Liver (tissue), 9 donors: ENCODE data around the gene GSTP1. TPM values are rescaled to one million over a fixed set of nuclear protein-coding genes. Genes with fewer than 3 reads are reported as not detected.
A peak's percentile ranks its signal among the peaks of the same experiment; 100 is the strongest.

ENCODE experiments used
- DNase-seq: peaks from one replicate; pipeline ENCODE4 v3.0.0-alpha.2; 2017; ENCODE audit warnings: low spot score
- H3K27ac ChIP-seq, 2 donors: one replicate each; pipeline ENCODE4 v1.7.0; 2013; ENCODE audit warnings: inconsistent platforms in 2 of 2, low read length in 2 of 2, control low read depth in 1 of 2, low read depth in 1 of 2, mild to moderate bottlenecking in 1 of 2
- H3K27me3 ChIP-seq, 4 donors: one replicate each; pipeline versions ENCODE4 v1.6.1 to v1.7.0; 2013; ENCODE audit warnings: low read length in 3 of 4, inconsistent platforms in 1 of 4, mild to moderate bottlenecking in 1 of 4, moderate library complexity in 1 of 4; ENCODE audit not compliant: control insufficient read depth in 4 of 4, insufficient read depth in 4 of 4
- H3K36me3 ChIP-seq, 4 donors: one replicate each; pipeline versions ENCODE4 v1.6.1 to v1.7.0; 2013; ENCODE audit warnings: low read length in 3 of 4, mild to moderate bottlenecking in 3 of 4, low read depth in 1 of 4, moderate library complexity in 1 of 4; ENCODE audit not compliant: control insufficient read depth in 4 of 4, insufficient read depth in 3 of 4
- H3K4me1 ChIP-seq, 4 donors: one replicate each; pipeline versions ENCODE4 v1.6.1 to v1.7.0; 2013; ENCODE audit warnings: low read length in 3 of 4, mild to moderate bottlenecking in 3 of 4, moderate library complexity in 1 of 4; ENCODE audit not compliant: control insufficient read depth in 4 of 4, insufficient read depth in 4 of 4
- H3K4me3 ChIP-seq, 3 donors: one replicate each; pipeline versions ENCODE4 v1.6.1 to v1.7.0; 2013; ENCODE audit warnings: low read length in 3 of 3, control low read depth in 1 of 3, low read depth in 1 of 3, mild to moderate bottlenecking in 1 of 3
- H3K9ac ChIP-seq, 2 donors: one replicate each; pipeline ENCODE4 v1.7.0; 2013; ENCODE audit warnings: low read length in 2 of 2, mild to moderate bottlenecking in 2 of 2, moderate library complexity in 2 of 2, control low read depth in 1 of 2, low read depth in 1 of 2
- H3K9me3 ChIP-seq, 4 donors: one replicate each; pipeline versions ENCODE4 v1.6.1 to v1.7.0; 2013; ENCODE audit warnings: low read length in 3 of 4; ENCODE audit not compliant: control insufficient read depth in 4 of 4
- EGR1 ChIP-seq, 2 donors: IDR thresholded peaks; 2 replicates each; pipeline ENCODE4 v1.6.1; 2016 to 2018; ENCODE audit warnings: antibody characterized with exemption in 2 of 2, low read depth in 2 of 2
- FOXA1 ChIP-seq: IDR thresholded peaks from 2 replicates; pipeline ENCODE4 v1.6.1; 2016; ENCODE audit warnings: antibody characterized with exemption
- FOXA2 ChIP-seq: IDR thresholded peaks from 2 replicates; pipeline ENCODE4 v1.6.1; 2016; ENCODE audit warnings: antibody characterized with exemption
- HNF4A ChIP-seq, 2 donors: conservative IDR thresholded peaks; 2 replicates each; pipeline ENCODE4 v1.6.1; 2016; ENCODE audit warnings: antibody characterized with exemption in 2 of 2, mild to moderate bottlenecking in 2 of 2
- HNF4G ChIP-seq: IDR thresholded peaks from 2 replicates; pipeline ENCODE4 v1.6.1; 2016; ENCODE audit warnings: antibody characterized with exemption
- JUND ChIP-seq, 2 donors: IDR thresholded peaks; 2 replicates each; pipeline ENCODE4 v1.6.1; 2016; ENCODE audit warnings: antibody characterized with exemption in 2 of 2
- NR2F2 ChIP-seq: IDR thresholded peaks from 2 replicates; pipeline ENCODE4 v1.6.1; 2016; ENCODE audit warnings: antibody characterized with exemption
- RAD21 ChIP-seq, 2 donors: IDR thresholded peaks; 2 replicates each; pipeline ENCODE4 v1.6.1; 2016; ENCODE audit warnings: antibody characterized with exemption in 2 of 2, mild to moderate bottlenecking in 2 of 2
- RXRA ChIP-seq, 2 donors: IDR thresholded peaks; 2 replicates each; pipeline ENCODE4 v1.6.1; 2017 to 2018; ENCODE audit warnings: antibody characterized with exemption in 2 of 2, mild to moderate bottlenecking in 1 of 2
- SP1 ChIP-seq: IDR thresholded peaks from 2 replicates; pipeline ENCODE4 v1.6.1; 2018; ENCODE audit warnings: antibody characterized with exemption, mild to moderate bottlenecking
- TAF1 ChIP-seq: conservative IDR thresholded peaks from 2 replicates; pipeline ENCODE4 v1.6.1; 2016; ENCODE audit warnings: antibody characterized with exemption, mild to moderate bottlenecking
- YY1 ChIP-seq: IDR thresholded peaks from 2 replicates; pipeline ENCODE4 v1.6.1; 2016; ENCODE audit warnings: antibody characterized with exemption, mild to moderate bottlenecking
- WGBS: extraction: QIAGEN DNeasy Blood & Tissue Kit; methylation state at CpG from one replicate; pipeline ENCODE4 v1.1.7; 2013; 5-methylcytosine and 5-hydroxymethylcytosine counted together
- polyA plus RNA-seq, 2 donors: library from polyadenylated mRNA; stranded (reverse) in 1 of 2; unstranded in 1 of 2; fragments of 200-250 nt in 1 of 2; fragments of >200 nt in 1 of 2; fragmentation: Nextera tagmentation in 1 of 2; extraction: Ambion mirVana in 1 of 2; gene quantifications; one replicate each; pipeline versions ENCODE4 v1.2.1 to v1.2.3, GENCODE V29; 2013 to 2015
- total RNA-seq, 2 donors: library from RNA; depleted of rRNA; stranded (reverse); fragments of >200 nt; gene quantifications; one replicate each; pipeline ENCODE4 v1.2.3, GENCODE V29; 2014
- TF ChIP-seq, protein P1 (sequence below): IDR thresholded peaks from 2 replicates; pipeline ENCODE4 v1.6.1; 2016; ENCODE audit warnings: antibody characterized with exemption, mild to moderate bottlenecking
- TF ChIP-seq, protein P2 (sequence below): IDR thresholded peaks from 2 replicates; pipeline ENCODE4 v1.6.1; 2016; ENCODE audit warnings: antibody characterized with exemption
- TF ChIP-seq, protein P3 (sequence below): IDR thresholded peaks from 2 replicates; pipeline ENCODE4 v1.6.1; 2016; ENCODE audit warnings: antibody characterized with exemption
- TF ChIP-seq, protein P4 (sequence below): fragments of 150-350 bp; IDR thresholded peaks from 2 replicates; pipeline ENCODE4 v1.5.1; 2017; ENCODE audit warnings: improper control_type of control experiment, low read depth, low read length; ENCODE audit not compliant: missing input control
- TF ChIP-seq, protein P5 (sequence below): IDR thresholded peaks from 2 replicates; pipeline ENCODE4 v1.6.1; 2016; ENCODE audit warnings: antibody characterized with exemption
- donor health status: healthy.
- donor health status: healthy.
- donor health status: healthy.
- donor health status: healthy.
- donor health status: healthy.

The GSTP1 gene
- total and polyA plus RNA-seq, 4 donors, result 25.6 to 228 (median 44.8) TPM

DNA sequence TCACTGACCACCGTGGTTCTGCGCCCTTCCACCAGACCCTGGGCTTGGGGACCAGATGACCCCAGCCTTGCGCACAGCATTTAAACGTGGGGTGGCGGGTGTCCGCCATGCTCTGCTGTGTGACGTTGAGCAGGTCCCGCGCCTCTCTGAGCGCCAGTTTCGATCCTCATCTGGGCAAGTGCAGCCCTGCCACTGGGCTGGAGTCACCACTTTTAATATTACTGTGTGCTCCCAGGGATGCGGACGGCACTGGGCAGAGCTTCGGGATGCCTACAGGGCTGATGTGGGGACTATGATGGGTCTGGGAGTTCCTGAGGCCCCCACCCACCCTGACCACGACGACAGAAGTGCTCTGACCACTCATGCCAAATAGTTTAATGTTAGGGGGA is 47.3 kb downstream of the GSTP1 start:
- Histone ChIP-seq H3K36me3 (peaks cover 0 to 5% (median 2%) of the 10 kb centered on the region in 4 donors), H3K27me3 (no peaks in the 10 kb centered on the region), H3K4me1 (peaks cover 13 to 47% (median 37%) of the 10 kb centered on the region in 4 donors), H3K27ac (peak overlapping the region; percentile 73 to 88), H3K9ac (peak overlapping the region in 1 of 2 donors; percentile 43), H3K9me3 (no peaks in the 10 kb centered on the region), H3K4me3 (peak overlapping the region in 2 of 3 donors; percentile 62 to 71)
- TF ChIP-seq, protein P1, sequence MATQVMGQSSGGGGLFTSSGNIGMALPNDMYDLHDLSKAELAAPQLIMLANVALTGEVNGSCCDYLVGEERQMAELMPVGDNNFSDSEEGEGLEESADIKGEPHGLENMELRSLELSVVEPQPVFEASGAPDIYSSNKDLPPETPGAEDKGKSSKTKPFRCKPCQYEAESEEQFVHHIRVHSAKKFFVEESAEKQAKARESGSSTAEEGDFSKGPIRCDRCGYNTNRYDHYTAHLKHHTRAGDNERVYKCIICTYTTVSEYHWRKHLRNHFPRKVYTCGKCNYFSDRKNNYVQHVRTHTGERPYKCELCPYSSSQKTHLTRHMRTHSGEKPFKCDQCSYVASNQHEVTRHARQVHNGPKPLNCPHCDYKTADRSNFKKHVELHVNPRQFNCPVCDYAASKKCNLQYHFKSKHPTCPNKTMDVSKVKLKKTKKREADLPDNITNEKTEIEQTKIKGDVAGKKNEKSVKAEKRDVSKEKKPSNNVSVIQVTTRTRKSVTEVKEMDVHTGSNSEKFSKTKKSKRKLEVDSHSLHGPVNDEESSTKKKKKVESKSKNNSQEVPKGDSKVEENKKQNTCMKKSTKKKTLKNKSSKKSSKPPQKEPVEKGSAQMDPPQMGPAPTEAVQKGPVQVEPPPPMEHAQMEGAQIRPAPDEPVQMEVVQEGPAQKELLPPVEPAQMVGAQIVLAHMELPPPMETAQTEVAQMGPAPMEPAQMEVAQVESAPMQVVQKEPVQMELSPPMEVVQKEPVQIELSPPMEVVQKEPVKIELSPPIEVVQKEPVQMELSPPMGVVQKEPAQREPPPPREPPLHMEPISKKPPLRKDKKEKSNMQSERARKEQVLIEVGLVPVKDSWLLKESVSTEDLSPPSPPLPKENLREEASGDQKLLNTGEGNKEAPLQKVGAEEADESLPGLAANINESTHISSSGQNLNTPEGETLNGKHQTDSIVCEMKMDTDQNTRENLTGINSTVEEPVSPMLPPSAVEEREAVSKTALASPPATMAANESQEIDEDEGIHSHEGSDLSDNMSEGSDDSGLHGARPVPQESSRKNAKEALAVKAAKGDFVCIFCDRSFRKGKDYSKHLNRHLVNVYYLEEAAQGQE, result no peak
- TF ChIP-seq, protein P2, sequence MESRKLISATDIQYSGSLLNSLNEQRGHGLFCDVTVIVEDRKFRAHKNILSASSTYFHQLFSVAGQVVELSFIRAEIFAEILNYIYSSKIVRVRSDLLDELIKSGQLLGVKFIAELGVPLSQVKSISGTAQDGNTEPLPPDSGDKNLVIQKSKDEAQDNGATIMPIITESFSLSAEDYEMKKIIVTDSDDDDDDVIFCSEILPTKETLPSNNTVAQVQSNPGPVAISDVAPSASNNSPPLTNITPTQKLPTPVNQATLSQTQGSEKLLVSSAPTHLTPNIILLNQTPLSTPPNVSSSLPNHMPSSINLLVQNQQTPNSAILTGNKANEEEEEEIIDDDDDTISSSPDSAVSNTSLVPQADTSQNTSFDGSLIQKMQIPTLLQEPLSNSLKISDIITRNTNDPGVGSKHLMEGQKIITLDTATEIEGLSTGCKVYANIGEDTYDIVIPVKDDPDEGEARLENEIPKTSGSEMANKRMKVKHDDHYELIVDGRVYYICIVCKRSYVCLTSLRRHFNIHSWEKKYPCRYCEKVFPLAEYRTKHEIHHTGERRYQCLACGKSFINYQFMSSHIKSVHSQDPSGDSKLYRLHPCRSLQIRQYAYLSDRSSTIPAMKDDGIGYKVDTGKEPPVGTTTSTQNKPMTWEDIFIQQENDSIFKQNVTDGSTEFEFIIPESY, result no peak
- no peak for TF ChIP-seq JUND (IDR thresholded peaks at IDR 0.05)
- no peak for TF ChIP-seq TAF1
- no peak for TF ChIP-seq FOXA2
- no peak for TF ChIP-seq NR2F2
- TF ChIP-seq RXRA (IDR thresholded peaks at IDR 0.05), result no peak
- TF ChIP-seq RAD21 (IDR thresholded peaks at IDR 0.05), result no peak
- TF ChIP-seq, protein P3, sequence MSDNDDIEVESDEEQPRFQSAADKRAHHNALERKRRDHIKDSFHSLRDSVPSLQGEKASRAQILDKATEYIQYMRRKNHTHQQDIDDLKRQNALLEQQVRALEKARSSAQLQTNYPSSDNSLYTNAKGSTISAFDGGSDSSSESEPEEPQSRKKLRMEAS, result no peak
- TF ChIP-seq, protein P4, sequence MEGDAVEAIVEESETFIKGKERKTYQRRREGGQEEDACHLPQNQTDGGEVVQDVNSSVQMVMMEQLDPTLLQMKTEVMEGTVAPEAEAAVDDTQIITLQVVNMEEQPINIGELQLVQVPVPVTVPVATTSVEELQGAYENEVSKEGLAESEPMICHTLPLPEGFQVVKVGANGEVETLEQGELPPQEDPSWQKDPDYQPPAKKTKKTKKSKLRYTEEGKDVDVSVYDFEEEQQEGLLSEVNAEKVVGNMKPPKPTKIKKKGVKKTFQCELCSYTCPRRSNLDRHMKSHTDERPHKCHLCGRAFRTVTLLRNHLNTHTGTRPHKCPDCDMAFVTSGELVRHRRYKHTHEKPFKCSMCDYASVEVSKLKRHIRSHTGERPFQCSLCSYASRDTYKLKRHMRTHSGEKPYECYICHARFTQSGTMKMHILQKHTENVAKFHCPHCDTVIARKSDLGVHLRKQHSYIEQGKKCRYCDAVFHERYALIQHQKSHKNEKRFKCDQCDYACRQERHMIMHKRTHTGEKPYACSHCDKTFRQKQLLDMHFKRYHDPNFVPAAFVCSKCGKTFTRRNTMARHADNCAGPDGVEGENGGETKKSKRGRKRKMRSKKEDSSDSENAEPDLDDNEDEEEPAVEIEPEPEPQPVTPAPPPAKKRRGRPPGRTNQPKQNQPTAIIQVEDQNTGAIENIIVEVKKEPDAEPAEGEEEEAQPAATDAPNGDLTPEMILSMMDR, result no peak
- no peak for TF ChIP-seq FOXA1
- no peak for TF ChIP-seq SP1
- TF ChIP-seq, protein P5, sequence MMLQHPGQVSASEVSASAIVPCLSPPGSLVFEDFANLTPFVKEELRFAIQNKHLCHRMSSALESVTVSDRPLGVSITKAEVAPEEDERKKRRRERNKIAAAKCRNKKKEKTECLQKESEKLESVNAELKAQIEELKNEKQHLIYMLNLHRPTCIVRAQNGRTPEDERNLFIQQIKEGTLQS, result no peak
- no peak for TF ChIP-seq YY1
- TF ChIP-seq HNF4G, result no peak
- no peak for TF ChIP-seq EGR1 (IDR thresholded peaks at IDR 0.05; ENCODE audit: low read depth in 2 of 2)
- TF ChIP-seq HNF4A (conservative IDR thresholded peaks at IDR 0.05), result no peak
- no peak for DNase-seq
- WGBS, result 50% methylated on average over 16 of the region's 16 CpGs

DNA sequence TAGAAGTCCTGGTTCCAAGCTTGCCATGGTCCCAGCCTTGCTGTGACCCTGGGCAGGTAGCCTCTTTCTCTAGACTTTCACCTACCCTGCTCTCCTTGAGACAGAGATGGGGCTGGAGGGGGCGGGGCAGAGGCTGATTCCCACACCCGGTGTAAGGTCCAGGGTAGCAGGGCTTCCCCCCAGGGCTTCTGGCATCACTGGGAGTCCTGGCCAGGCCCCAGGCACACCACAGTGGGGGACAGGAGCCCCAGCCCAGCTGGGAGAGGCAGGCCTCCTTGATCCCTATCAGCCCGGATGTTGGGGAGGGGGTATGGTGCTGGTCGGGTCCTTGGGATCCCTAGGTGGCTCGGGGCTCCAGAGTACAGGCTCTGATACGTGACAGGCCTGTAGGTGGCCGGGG is 47.8 kb downstream of the GSTP1 start:
- H3K27me3 ChIP-seq, result no peaks in the 10 kb centered on the region
- no peak for DNase-seq
- WGBS, result 80% methylated on average over 7 of the region's 7 CpGs
- H3K9me3 ChIP-seq, result no peaks in the 10 kb centered on the region
- no peak overlapping the region for H3K9ac ChIP-seq
- H3K27ac ChIP-seq, result peak overlapping the region; percentile 73 to 88
- H3K36me3 ChIP-seq, result peaks cover 0 to 5% (median 2%) of the 10 kb centered on the region in 4 donors
- H3K4me1 ChIP-seq, result peaks cover 13 to 47% (median 37%) of the 10 kb centered on the region in 4 donors
- no peak overlapping the region for H3K4me3 ChIP-seq
- no peak for TF ChIP-seq EGR1 (IDR thresholded peaks at IDR 0.05; ENCODE audit: low read depth in 2 of 2)
- TF ChIP-seq, protein P2, result no peak
- TF ChIP-seq NR2F2, result no peak
- TF ChIP-seq, protein P1, result no peak
- TF ChIP-seq YY1, result no peak
- no peak for TF ChIP-seq TAF1
- TF ChIP-seq FOXA1, result no peak
- TF ChIP-seq RXRA (IDR thresholded peaks at IDR 0.05), result no peak
- TF ChIP-seq JUND (IDR thresholded peaks at IDR 0.05), result no peak
- TF ChIP-seq HNF4A (conservative IDR thresholded peaks at IDR 0.05), result no peak
- TF ChIP-seq, protein P3, result no peak
- TF ChIP-seq SP1, result no peak
- no peak for TF ChIP-seq FOXA2
- no peak for TF ChIP-seq HNF4G
- TF ChIP-seq RAD21 (IDR thresholded peaks at IDR 0.05), result no peak
